CD4-positive, alpha-beta T cell treated with Interleukin-4 for 1 hour (primary cell): ENCODE measurements around the gene LDLRAD4.

ENCODE experiments used
- DNase-seq, 2 donors: peaks; one replicate each; pipeline ENCODE4 v3.0.0-alpha.2; 2020 to 2022

The LDLRAD4 gene

GRCh38 chr18:13206301-13206700 is 12.3 kb upstream of the LDLRAD4 start:
- DNase-seq, result no peak

- no peak for DNase-seq
These were observed 11.3 kb upstream of the LDLRAD4 start for GRCh38 chr18:13207294-13207693.

- DNase-seq, result no peak
These were observed 7.0 kb upstream of the LDLRAD4 start for GRCh38 chr18:13211534-13211933.

GRCh38 chr18:13213036-13213795 is 5.3 kb upstream of the LDLRAD4 start:
- DNase-seq, result no peak

- DNase-seq, result no peak
These were observed 4.0 kb upstream of the LDLRAD4 start for GRCh38 chr18:13214609-13215008.

- DNase-seq, result peak; percentile 60 to 66
These were observed 2.4 kb upstream of the LDLRAD4 start for GRCh38 chr18:13216092-13216582.

- DNase-seq, result peak; percentile 34 to 45
These were observed 1.7 kb upstream of the LDLRAD4 start for GRCh38 chr18:13216711-13217465.

- DNase-seq, result peak; percentile 51 to 54
These were observed 1.0 kb upstream of the LDLRAD4 start for GRCh38 chr18:13217466-13217961.

- DNase-seq, result no peak
These were observed 591 bp upstream of the LDLRAD4 start for GRCh38 chr18:13217971-13218367.

- no peak for DNase-seq
These were observed 437 bp downstream of the LDLRAD4 start for GRCh38 chr18:13218997-13219396.

- DNase-seq, result no peak
These were observed 1.1 kb downstream of the LDLRAD4 start for GRCh38 chr18:13219593-13220159.

- no peak for DNase-seq
These were observed 1.9 kb downstream of the LDLRAD4 start for GRCh38 chr18:13220361-13220991.

GRCh38 chr18:13221869-13222855 is 3.6 kb downstream of the LDLRAD4 start:
- no peak for DNase-seq

GRCh38 chr18:13222856-13223281 is 4.3 kb downstream of the LDLRAD4 start:
- DNase-seq, result no peak

GRCh38 chr18:13223311-13224143 is 5.0 kb downstream of the LDLRAD4 start:
- no peak for DNase-seq

- DNase-seq, result no peak
These were observed 6.7 kb downstream of the LDLRAD4 start for GRCh38 chr18:13225261-13225660.

- no peak for DNase-seq
These were observed 8.1 kb downstream of the LDLRAD4 start for GRCh38 chr18:13226533-13227144.

GRCh38 chr18:13227910-13228309 is 9.3 kb downstream of the LDLRAD4 start:
- no peak for DNase-seq

- DNase-seq, result no peak
These were observed 10.6 kb downstream of the LDLRAD4 start for GRCh38 chr18:13229001-13229671.

GRCh38 chr18:13231151-13231550 is 12.6 kb downstream of the LDLRAD4 start:
- DNase-seq, result no peak
